ENCODE measurements around the gene PVALEF.

Gene PVALEF

DNA sequence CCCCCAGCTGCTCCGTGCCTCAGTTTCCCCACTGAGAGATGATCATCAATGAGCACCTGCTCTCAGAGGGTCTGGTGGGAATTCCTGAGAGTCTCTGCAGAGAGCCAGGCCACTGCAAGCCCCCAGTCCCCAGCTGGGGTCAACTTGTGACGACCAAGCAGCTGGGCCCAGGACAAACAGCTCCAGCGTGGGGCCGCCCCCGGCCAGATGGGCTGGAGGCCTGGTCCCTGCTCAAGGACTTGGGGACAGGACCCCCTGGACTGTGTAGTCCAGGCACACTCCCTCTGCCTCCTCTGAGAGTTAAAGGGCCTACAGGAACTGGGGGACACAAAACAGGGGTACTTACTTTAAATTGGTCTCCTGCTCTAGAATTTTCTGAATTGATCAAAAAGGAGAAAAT is 17.3 kb downstream of the PVALEF start:
- H3K4me3 ChIP-seq (ENCODE audit: low read length), result no peak overlapping the region
- no peak for DNase-seq (ENCODE audit: low read depth)
- TF ChIP-seq, protein P1, sequence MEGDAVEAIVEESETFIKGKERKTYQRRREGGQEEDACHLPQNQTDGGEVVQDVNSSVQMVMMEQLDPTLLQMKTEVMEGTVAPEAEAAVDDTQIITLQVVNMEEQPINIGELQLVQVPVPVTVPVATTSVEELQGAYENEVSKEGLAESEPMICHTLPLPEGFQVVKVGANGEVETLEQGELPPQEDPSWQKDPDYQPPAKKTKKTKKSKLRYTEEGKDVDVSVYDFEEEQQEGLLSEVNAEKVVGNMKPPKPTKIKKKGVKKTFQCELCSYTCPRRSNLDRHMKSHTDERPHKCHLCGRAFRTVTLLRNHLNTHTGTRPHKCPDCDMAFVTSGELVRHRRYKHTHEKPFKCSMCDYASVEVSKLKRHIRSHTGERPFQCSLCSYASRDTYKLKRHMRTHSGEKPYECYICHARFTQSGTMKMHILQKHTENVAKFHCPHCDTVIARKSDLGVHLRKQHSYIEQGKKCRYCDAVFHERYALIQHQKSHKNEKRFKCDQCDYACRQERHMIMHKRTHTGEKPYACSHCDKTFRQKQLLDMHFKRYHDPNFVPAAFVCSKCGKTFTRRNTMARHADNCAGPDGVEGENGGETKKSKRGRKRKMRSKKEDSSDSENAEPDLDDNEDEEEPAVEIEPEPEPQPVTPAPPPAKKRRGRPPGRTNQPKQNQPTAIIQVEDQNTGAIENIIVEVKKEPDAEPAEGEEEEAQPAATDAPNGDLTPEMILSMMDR (IDR thresholded peaks at IDR 0.05; ENCODE audit: insufficient read depth, low read depth, low read length, missing control alignments), result no peak

DNA sequence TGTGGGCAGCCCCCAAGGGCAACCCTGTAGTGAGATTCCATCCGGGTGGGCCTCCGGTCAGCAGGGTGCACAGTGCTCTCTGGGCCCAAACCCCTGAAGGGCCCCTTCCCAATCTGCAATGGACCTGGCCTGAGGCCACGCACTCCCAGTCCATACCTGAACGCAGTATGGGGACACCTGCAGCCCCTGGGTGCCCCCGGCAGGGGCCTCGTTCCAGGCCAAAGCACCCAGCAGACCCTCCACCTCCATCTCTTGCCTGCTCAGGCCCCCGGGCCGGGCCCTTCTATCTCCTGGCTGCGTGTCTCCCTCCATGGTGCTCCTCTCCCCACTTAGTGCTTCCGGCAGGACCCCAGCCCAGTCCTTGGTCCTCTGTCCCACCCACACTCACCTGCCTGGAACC is 18.0 kb downstream of the PVALEF start:
- TF ChIP-seq, protein P1 (IDR thresholded peaks at IDR 0.05; ENCODE audit: insufficient read depth, low read depth, low read length, missing control alignments), result no peak
- no peak for DNase-seq (ENCODE audit: low read depth)
- no peak overlapping the region for H3K4me3 ChIP-seq (ENCODE audit: low read length)

DNA sequence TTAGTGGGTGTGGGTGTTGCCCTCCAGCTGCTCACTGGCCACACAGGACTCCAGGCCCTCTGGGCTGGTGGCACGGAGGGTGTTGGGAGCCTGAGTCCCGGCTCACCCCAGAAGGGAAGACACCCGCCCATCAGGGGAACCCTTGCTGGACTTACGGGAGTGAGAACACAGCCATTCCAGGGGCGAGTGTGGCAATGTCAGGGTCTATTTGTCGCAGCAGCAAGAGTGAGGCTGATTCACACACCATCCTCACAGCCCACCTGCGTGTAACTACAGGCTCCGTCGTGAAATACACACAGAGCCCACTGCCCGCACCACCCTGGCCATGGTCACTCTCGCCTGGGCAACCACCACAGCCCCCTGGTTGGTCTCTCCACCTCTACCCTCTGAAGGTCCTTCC is 18.5 kb downstream of the PVALEF start:
- TF ChIP-seq, protein P1 (IDR thresholded peaks at IDR 0.05; ENCODE audit: insufficient read depth, low read depth, low read length, missing control alignments), result no peak
- H3K4me3 ChIP-seq (ENCODE audit: low read length), result no peak overlapping the region
- DNase-seq (ENCODE audit: low read depth), result no peak

GRCh38 chr17:81184555-81184954 is 19.2 kb downstream of the PVALEF start:
- H3K4me3 ChIP-seq (ENCODE audit: low read length), result no peak overlapping the region
- TF ChIP-seq, protein P1 (IDR thresholded peaks at IDR 0.05; ENCODE audit: insufficient read depth, low read depth, low read length, missing control alignments), result no peak
- no peak for DNase-seq (ENCODE audit: low read depth)

- TF ChIP-seq, protein P1 (IDR thresholded peaks at IDR 0.05; ENCODE audit: insufficient read depth, low read depth, low read length, missing control alignments), result no peak
- no peak for DNase-seq (ENCODE audit: low read depth)
- no peak overlapping the region for H3K4me3 ChIP-seq (ENCODE audit: low read length)
Observed at GRCh38 chr17:81186203-81186602, 20.9 kb downstream of the PVALEF start.

- H3K4me3 ChIP-seq (ENCODE audit: low read length), result no peak overlapping the region
- TF ChIP-seq, protein P1 (IDR thresholded peaks at IDR 0.05; ENCODE audit: insufficient read depth, low read depth, low read length, missing control alignments), result no peak
- no peak for DNase-seq (ENCODE audit: low read depth)
Observed at GRCh38 chr17:81187120-81187519, 21.8 kb downstream of the PVALEF start.

DNA sequence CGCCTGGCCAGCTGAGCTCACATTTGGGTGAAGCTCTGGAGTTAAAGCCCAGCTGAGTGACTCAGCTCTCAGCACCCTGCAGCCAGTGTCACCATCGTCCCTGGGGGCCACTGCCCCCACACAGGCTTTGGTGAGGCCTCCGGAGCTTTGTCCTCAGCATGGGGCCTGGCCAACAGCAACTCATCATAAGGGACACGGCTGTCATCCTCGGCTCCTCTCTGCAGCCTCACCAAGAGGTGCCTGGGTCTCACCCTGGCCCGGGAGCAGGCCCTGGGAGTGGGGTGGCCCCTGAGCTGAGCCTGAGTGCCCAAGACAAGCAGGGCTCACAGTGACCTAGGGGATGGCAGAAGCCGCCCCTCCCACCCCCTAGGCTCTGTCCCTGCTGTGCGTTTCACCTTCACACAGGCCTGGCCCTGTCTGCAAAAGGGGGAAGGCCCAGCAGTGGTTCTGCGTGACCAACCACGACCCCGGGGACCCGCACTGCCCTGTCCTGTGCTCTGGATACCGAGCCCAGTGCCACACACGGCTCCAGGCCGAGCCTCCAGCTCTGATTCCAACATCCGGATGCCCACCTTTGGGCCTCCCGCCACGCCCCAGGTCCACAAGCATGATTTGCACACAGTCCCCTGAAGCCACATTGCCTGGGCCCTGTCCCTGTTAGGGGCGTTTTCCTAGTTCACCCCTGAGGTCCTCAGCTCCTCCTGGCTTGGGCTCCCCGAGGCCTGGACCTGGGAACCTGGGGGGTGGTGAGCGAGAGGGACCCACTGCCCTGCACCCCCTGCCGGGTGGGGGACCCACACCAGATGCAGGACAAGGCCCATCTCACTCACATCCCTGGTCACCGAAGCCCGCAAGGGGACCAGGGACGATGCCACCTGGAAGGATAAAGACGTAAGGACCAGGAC is 22.5 kb downstream of the PVALEF start:
- no peak for DNase-seq (ENCODE audit: low read depth)
- H3K4me3 ChIP-seq (ENCODE audit: low read length), result no peak overlapping the region

More for the DNA sequence above, 22.5 kb downstream of the PVALEF start:
- TF ChIP-seq, protein P1 (IDR thresholded peaks at IDR 0.05; ENCODE audit: insufficient read depth, low read depth, low read length, missing control alignments), result no peak

Data from epithelial cell of esophagus (primary cell).